ENCODE measurements around the gene FUT8.

FUT8 gene

DNA sequence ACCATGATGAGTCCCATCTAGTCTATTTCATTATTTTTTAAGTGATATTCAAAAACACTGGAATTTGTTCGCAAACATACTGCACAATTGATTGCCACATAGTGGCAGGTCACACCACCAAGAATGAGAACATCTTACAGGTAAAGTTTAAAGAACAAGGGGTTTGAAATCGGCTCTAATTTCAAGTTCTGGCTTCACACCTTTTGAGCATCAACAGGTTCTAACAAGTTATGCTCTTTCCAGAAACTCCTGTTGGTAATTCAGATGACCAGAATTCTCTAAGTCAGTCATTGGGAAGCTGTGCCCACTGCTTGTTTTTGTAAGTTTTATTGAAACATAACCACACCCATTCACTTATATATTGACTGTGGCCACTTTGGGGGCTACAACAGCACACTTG lies 336.3 kb downstream of the FUT8 start:
- H3K9me3 ChIP-seq (ENCODE audit: insufficient read depth, low read length, severe bottlenecking) = no peaks in the 10 kb centered on the region
- H3K4me3 ChIP-seq (ENCODE audit: low read depth in 1 of 2, low read length in 2 of 2) = no peak overlapping the region
- H3K27ac ChIP-seq (ENCODE audit: low read length) = no peak overlapping the region
- no peak overlapping the region for H2AFZ ChIP-seq (ENCODE audit: low read depth, low read length)
- H3K27me3 ChIP-seq (ENCODE audit: insufficient read depth, low read length, poor library complexity) = no peaks in the 10 kb centered on the region
- no peaks in the 10 kb centered on the region for H3K4me1 ChIP-seq (ENCODE audit: insufficient read depth, low read length)
- H3K79me2 ChIP-seq (ENCODE audit: insufficient read depth, low read length) = no peaks in the 10 kb centered on the region
- H4K20me1 ChIP-seq (ENCODE audit: insufficient read depth, low read length) = no peaks in the 10 kb centered on the region
- H3K9ac ChIP-seq (ENCODE audit: low read depth, low read length) = no peak overlapping the region
- 0 out of 2 replicates have a peak, but pooled peaks cover 4% of the 10 kb centered on the region for H3K36me3 ChIP-seq (ENCODE audit: insufficient read depth, low read length)
- ATAC-seq (ENCODE audit: insufficient read depth, low read depth) (no peak), DNase-seq (no peak)
- no peak overlapping the region for H3K4me2 ChIP-seq (ENCODE audit: insufficient read depth, low read length)
- no peak for TF ChIP-seq EZH2 (IDR thresholded peaks at IDR 0.05; ENCODE audit: borderline replicate concordance, low read depth, low read length, severe bottlenecking)
- TF ChIP-seq, protein P1, sequence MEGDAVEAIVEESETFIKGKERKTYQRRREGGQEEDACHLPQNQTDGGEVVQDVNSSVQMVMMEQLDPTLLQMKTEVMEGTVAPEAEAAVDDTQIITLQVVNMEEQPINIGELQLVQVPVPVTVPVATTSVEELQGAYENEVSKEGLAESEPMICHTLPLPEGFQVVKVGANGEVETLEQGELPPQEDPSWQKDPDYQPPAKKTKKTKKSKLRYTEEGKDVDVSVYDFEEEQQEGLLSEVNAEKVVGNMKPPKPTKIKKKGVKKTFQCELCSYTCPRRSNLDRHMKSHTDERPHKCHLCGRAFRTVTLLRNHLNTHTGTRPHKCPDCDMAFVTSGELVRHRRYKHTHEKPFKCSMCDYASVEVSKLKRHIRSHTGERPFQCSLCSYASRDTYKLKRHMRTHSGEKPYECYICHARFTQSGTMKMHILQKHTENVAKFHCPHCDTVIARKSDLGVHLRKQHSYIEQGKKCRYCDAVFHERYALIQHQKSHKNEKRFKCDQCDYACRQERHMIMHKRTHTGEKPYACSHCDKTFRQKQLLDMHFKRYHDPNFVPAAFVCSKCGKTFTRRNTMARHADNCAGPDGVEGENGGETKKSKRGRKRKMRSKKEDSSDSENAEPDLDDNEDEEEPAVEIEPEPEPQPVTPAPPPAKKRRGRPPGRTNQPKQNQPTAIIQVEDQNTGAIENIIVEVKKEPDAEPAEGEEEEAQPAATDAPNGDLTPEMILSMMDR (IDR thresholded peaks at IDR 0.05; ENCODE audit: borderline replicate concordance, extremely low read depth, low read length, poor library complexity, severe bottlenecking) = no peak

DNA sequence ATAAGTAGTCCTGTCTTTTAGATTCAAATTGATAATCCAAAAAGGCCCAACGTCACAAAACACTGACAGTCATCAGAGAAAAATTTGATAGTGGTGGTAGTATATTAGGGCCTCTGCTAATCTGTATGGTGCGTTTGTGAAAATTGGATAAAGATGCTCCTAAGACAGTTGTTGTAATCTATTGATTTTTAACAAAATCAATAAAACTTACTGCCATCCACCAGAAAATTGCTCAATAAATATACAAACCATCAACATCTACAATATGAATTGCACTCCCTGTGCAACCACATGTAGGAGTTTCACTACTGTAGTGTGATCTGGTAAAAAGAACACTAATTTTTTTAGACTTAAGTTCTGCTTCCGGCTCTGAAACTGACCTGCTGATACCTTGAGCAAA lies 336.8 kb downstream of the FUT8 start:
- Histone ChIP-seq H4K20me1 (ENCODE audit: insufficient read depth, low read length) (no peaks in the 10 kb centered on the region), H3K9me3 (ENCODE audit: insufficient read depth, low read length, severe bottlenecking) (no peaks in the 10 kb centered on the region), H3K36me3 (ENCODE audit: insufficient read depth, low read length) (no peaks in the 10 kb centered on the region), H3K27ac (ENCODE audit: low read length) (no peak overlapping the region), H2AFZ (ENCODE audit: low read depth, low read length) (no peak overlapping the region), H3K27me3 (ENCODE audit: insufficient read depth, low read length, poor library complexity) (no peaks in the 10 kb centered on the region), H3K9ac (ENCODE audit: low read depth, low read length) (no peak overlapping the region), H3K4me2 (ENCODE audit: insufficient read depth, low read length) (no peak overlapping the region), H3K79me2 (ENCODE audit: insufficient read depth, low read length) (no peaks in the 10 kb centered on the region), H3K4me3 (ENCODE audit: low read depth in 1 of 2, low read length in 2 of 2) (no peak overlapping the region), H3K4me1 (ENCODE audit: insufficient read depth, low read length) (no peaks in the 10 kb centered on the region)
- TF ChIP-seq, protein P1 (IDR thresholded peaks at IDR 0.05; ENCODE audit: borderline replicate concordance, extremely low read depth, low read length, poor library complexity, severe bottlenecking) = no peak
- no peak for TF ChIP-seq EZH2 (IDR thresholded peaks at IDR 0.05; ENCODE audit: borderline replicate concordance, low read depth, low read length, severe bottlenecking)
- DNase-seq (no peak), ATAC-seq (ENCODE audit: insufficient read depth, low read depth) (no peak)

DNA sequence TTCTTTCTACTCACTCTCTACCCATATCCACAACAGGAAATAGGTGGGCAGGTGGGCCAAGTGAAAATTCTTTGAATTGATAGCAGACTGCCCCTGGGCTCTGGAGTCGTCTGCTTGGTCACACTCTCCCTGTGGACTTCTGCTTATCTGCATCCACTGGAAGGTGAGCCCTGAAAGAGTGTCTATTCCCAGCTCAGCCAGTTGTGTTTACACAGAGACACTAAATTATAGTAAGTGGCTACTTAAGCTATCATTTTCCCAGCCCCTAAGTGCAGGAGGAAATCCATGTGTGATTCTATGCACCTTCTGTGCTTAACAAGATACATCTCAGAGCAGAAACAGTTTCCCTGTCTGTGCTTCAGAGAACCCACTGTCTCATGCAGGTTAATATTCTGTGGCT lies 338.4 kb downstream of the FUT8 start:
- Histone ChIP-seq H3K27ac (ENCODE audit: low read length) (no peak overlapping the region), H3K27me3 (ENCODE audit: insufficient read depth, low read length, poor library complexity) (no peaks in the 10 kb centered on the region), H3K4me1 (ENCODE audit: insufficient read depth, low read length) (no peaks in the 10 kb centered on the region), H3K79me2 (ENCODE audit: insufficient read depth, low read length) (no peaks in the 10 kb centered on the region), H3K4me2 (ENCODE audit: insufficient read depth, low read length) (no peak overlapping the region), H3K9ac (ENCODE audit: low read depth, low read length) (no peak overlapping the region), H3K9me3 (ENCODE audit: insufficient read depth, low read length, severe bottlenecking) (no peaks in the 10 kb centered on the region), H2AFZ (ENCODE audit: low read depth, low read length) (no peak overlapping the region), H3K4me3 (ENCODE audit: low read depth in 1 of 2, low read length in 2 of 2) (no peak overlapping the region), H4K20me1 (ENCODE audit: insufficient read depth, low read length) (no peaks in the 10 kb centered on the region), H3K36me3 (ENCODE audit: insufficient read depth, low read length) (no peaks in the 10 kb centered on the region)
- DNase-seq = no peak
- no peak for ATAC-seq (ENCODE audit: insufficient read depth, low read depth)
- TF ChIP-seq EZH2 (IDR thresholded peaks at IDR 0.05; ENCODE audit: borderline replicate concordance, low read depth, low read length, severe bottlenecking) = no peak
- TF ChIP-seq, protein P1 (IDR thresholded peaks at IDR 0.05; ENCODE audit: borderline replicate concordance, extremely low read depth, low read length, poor library complexity, severe bottlenecking) = no peak

DNA sequence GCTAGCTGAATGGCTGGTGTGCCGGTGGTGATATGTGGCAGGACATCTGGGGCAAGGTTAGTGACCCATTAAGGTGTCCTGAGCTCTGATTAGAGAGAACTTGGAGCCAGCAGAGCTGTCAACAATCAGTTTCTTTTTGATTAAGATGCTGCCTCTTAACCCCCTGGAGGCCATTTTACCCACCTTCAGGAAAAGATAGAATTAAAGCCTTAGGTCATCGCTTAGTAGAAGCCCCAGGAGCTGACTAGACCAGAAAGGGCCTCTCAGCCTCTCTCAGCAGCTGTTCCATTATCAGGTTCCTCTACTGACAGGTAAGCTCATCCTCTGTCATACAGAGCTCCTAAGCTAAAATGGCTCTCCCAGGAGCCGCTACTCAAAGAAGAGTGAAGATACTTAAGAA lies 339.0 kb downstream of the FUT8 start:
- Histone ChIP-seq H3K27me3 (ENCODE audit: insufficient read depth, low read length, poor library complexity) (no peaks in the 10 kb centered on the region), H3K79me2 (ENCODE audit: insufficient read depth, low read length) (no peaks in the 10 kb centered on the region), H3K27ac (ENCODE audit: low read length) (no peak overlapping the region), H2AFZ (ENCODE audit: low read depth, low read length) (no peak overlapping the region), H3K9me3 (ENCODE audit: insufficient read depth, low read length, severe bottlenecking) (no peaks in the 10 kb centered on the region), H4K20me1 (ENCODE audit: insufficient read depth, low read length) (no peaks in the 10 kb centered on the region), H3K9ac (ENCODE audit: low read depth, low read length) (no peak overlapping the region), H3K4me2 (ENCODE audit: insufficient read depth, low read length) (no peak overlapping the region), H3K4me3 (ENCODE audit: low read depth in 1 of 2, low read length in 2 of 2) (no peak overlapping the region), H3K4me1 (ENCODE audit: insufficient read depth, low read length) (no peaks in the 10 kb centered on the region), H3K36me3 (ENCODE audit: insufficient read depth, low read length) (no peaks in the 10 kb centered on the region)
- DNase-seq (no peak), ATAC-seq (ENCODE audit: insufficient read depth, low read depth) (peak; percentile 34; the same call in 1 of the 3 replicates)
- TF ChIP-seq, protein P1 (IDR thresholded peaks at IDR 0.05; ENCODE audit: borderline replicate concordance, extremely low read depth, low read length, poor library complexity, severe bottlenecking) = no peak
- TF ChIP-seq EZH2 (IDR thresholded peaks at IDR 0.05; ENCODE audit: borderline replicate concordance, low read depth, low read length, severe bottlenecking) = no peak

Measured in DND-41 (cell line).